H1 (cell line): ENCODE results near the gene TMEM236. TPM values are rescaled to one million over a fixed set of nuclear protein-coding genes. Genes with fewer than 3 reads are reported as not detected.

Source experiments
- CTCF ChIA-PET: fragments of 300-600 bp; sonication (Branson Sonifier 250); formaldehyde crosslinking; loops from one replicate; lab custom pipeline; 2021; ENCODE audit not compliant: partially characterized antibody; lab: Charles Lee
- POLR2A ChIA-PET: fragments of 300-600 bp; sonication (Branson Sonifier 250); formaldehyde crosslinking; loops from one replicate; lab custom pipeline; 2021; ENCODE audit warnings: inconsistent platforms; ENCODE audit not compliant: partially characterized antibody; lab: Charles Lee
- DNase-seq, 2 experiments: peaks; one replicate each; pipeline versions ENCODE4 v3.0.0 to v3.0.0-alpha.2; 2010 to 2022; ENCODE audit warnings: low spot score in 2 of 2, low read depth in 1 of 2, mixed read lengths in 1 of 2
- FAIRE-seq: peaks from 2 replicates; lab custom pipeline; 2011; peaks lifted over from hg19 to GRCh38; lab: Jason Lieb, UNC
- H2AFZ ChIP-seq: 2 replicates; pipeline ENCODE4 v1.8.1; 2012; ENCODE audit warnings: low read length, inconsistent platforms
- H2AK5ac ChIP-seq: 2 replicates; pipeline ENCODE4 v1.6.1; 2013; ENCODE audit warnings: low read depth, low read length
- H2BK120ac ChIP-seq: replicated peaks from 2 replicates; pipeline ENCODE3; 2013; ENCODE audit warnings: low read depth, low read length, inconsistent platforms
- H2BK12ac ChIP-seq: 2 replicates; pipeline ENCODE4 v1.6.1; 2013; ENCODE audit warnings: low read depth, low read length
- H2BK15ac ChIP-seq: 2 replicates; pipeline ENCODE4 v1.6.1; 2013; ENCODE audit warnings: low read length
- H2BK20ac ChIP-seq: 2 replicates; pipeline ENCODE4 v1.6.1; 2013; ENCODE audit warnings: low read length
- H2BK5ac ChIP-seq: 2 replicates; pipeline ENCODE4 v1.6.1; 2013; ENCODE audit warnings: low read depth, low read length
- H3K14ac ChIP-seq: 2 replicates; pipeline ENCODE4 v1.6.1; 2013; ENCODE audit warnings: inconsistent platforms; ENCODE audit not compliant: insufficient read length
- H3K18ac ChIP-seq: 2 replicates; pipeline ENCODE4 v1.6.1; 2013; ENCODE audit warnings: low read length; ENCODE audit errors: extremely low read depth
- H3K23ac ChIP-seq: 2 replicates; pipeline ENCODE4 v1.6.1; 2013; ENCODE audit warnings: inconsistent platforms; ENCODE audit not compliant: insufficient read length
- H3K23me2 ChIP-seq: 2 replicates; pipeline ENCODE4 v1.6.1; 2013; ENCODE audit warnings: low read depth, low read length
- H3K27ac ChIP-seq: 2 replicates; pipeline ENCODE4 v1.6.1; 2011; ENCODE audit warnings: low read depth, low read length, inconsistent platforms
- H3K27me3 ChIP-seq, 4 experiments: replicated peaks in 1 of 4; 1 replicate in 1 of 4; 2 replicates in 3 of 4; pipeline versions ENCODE4 v1.6.1 to v1.8.1; 2011 to 2013; ENCODE audit warnings: low read length in 3 of 4, mild to moderate bottlenecking in 3 of 4, inconsistent platforms in 2 of 4, mixed read lengths in 2 of 4, moderate library complexity in 1 of 4; ENCODE audit not compliant: control insufficient read depth in 3 of 4, insufficient read depth in 3 of 4; ENCODE audit errors: extremely low read depth in 1 of 4
- H3K36me3 ChIP-seq, 4 experiments: 2 replicates each; pipeline versions ENCODE4 v1.6.1 to v1.8.1; 2011 to 2013; ENCODE audit warnings: mild to moderate bottlenecking in 4 of 4, low read length in 3 of 4, moderate library complexity in 2 of 4, control low read depth in 1 of 4, inconsistent platforms in 1 of 4; ENCODE audit not compliant: insufficient read depth in 4 of 4, control insufficient read depth in 2 of 4
- H3K4ac ChIP-seq: replicated peaks from 2 replicates; pipeline ENCODE3; 2013; ENCODE audit warnings: low read length, low read depth, mixed read lengths, inconsistent platforms; ENCODE audit not compliant: insufficient read length
- H3K4me1 ChIP-seq, 4 experiments: replicated peaks in 1 of 4; 1 replicate in 1 of 4; 2 replicates in 3 of 4; pipeline versions ENCODE4 v1.6.1 to v1.8.1; 2011 to 2013; ENCODE audit warnings: low read length in 3 of 4, inconsistent platforms in 2 of 4, mixed read lengths in 1 of 4; ENCODE audit not compliant: insufficient read depth in 4 of 4, control insufficient read depth in 3 of 4
- H3K4me2 ChIP-seq, 2 experiments: 2 replicates each; pipeline versions ENCODE4 v1.6.1 to v1.8.1; 2011 to 2013; ENCODE audit warnings: low read depth in 2 of 2, low read length in 2 of 2, control low read depth in 1 of 2, inconsistent platforms in 1 of 2, mild to moderate bottlenecking in 1 of 2; ENCODE audit not compliant: insufficient read depth in 1 of 2
- H3K4me3 ChIP-seq, 4 experiments: fragments of 200-600, 300-600 bp in 1 of 4; sonication (generic), shearing (Covaris generic), sonication (Bioruptor Twin) in 1 of 4; 2 replicates each; pipeline versions ENCODE4 v1.5.1 to v1.8.1; 2011 to 2016; ENCODE audit warnings: low read length in 4 of 4, low read depth in 3 of 4, control low read depth in 2 of 4, inconsistent platforms in 2 of 4, mild to moderate bottlenecking in 2 of 4, mixed read lengths in 1 of 4, moderate library complexity in 1 of 4; ENCODE audit not compliant: insufficient read depth in 2 of 4; ENCODE audit errors: extremely low read depth in 1 of 4
- H3K56ac ChIP-seq: replicated peaks from 2 replicates; pipeline ENCODE3; 2013; ENCODE audit warnings: low read depth, mild to moderate bottlenecking, mixed read lengths, low read length, inconsistent platforms; ENCODE audit not compliant: insufficient read length
- H3K79me1 ChIP-seq: 2 replicates; pipeline ENCODE4 v1.6.1; 2013; ENCODE audit warnings: low read depth, low read length, control low read depth
- H3K79me2 ChIP-seq, 2 experiments: 2 replicates each; pipeline versions ENCODE4 v1.6.1 to v1.8.1; 2012 to 2013; ENCODE audit warnings: low read length in 2 of 2, mild to moderate bottlenecking in 2 of 2, inconsistent platforms in 1 of 2; ENCODE audit not compliant: insufficient read depth in 2 of 2, control insufficient read depth in 1 of 2
- H3K9ac ChIP-seq, 4 experiments: replicated peaks in 1 of 4; 1 replicate in 1 of 4; 2 replicates in 3 of 4; pipeline versions ENCODE4 v1.6.1 to v1.8.1; 2011 to 2013; ENCODE audit warnings: low read depth in 3 of 4, low read length in 3 of 4, control low read depth in 2 of 4, mild to moderate bottlenecking in 2 of 4, moderate library complexity in 2 of 4, inconsistent platforms in 1 of 4; ENCODE audit errors: extremely low read depth in 1 of 4
- H3K9me3 ChIP-seq, 2 experiments: 2 replicates each; pipeline versions ENCODE4 v1.6.1 to v1.8.1; 2012 to 2013; ENCODE audit warnings: mild to moderate bottlenecking in 2 of 2, moderate library complexity in 2 of 2, control low read depth in 1 of 2, inconsistent platforms in 1 of 2, low read depth in 1 of 2, low read length in 1 of 2, mixed read lengths in 1 of 2; ENCODE audit not compliant: insufficient read depth in 2 of 2
- H4K20me1 ChIP-seq, 2 experiments: replicated peaks in 1 of 2; 2 replicates each; pipeline versions ENCODE3 to v1.8.1; 2011 to 2013; ENCODE audit warnings: inconsistent platforms in 2 of 2, low read length in 2 of 2, mild to moderate bottlenecking in 1 of 2; ENCODE audit not compliant: insufficient read depth in 2 of 2, control insufficient read depth in 1 of 2
- H4K5ac ChIP-seq: 2 replicates; pipeline ENCODE4 v1.6.1; 2013; ENCODE audit warnings: low read length, low read depth, mixed read lengths, inconsistent platforms; ENCODE audit not compliant: insufficient read length
- H4K8ac ChIP-seq: 2 replicates; pipeline ENCODE4 v1.8.0; 2013; ENCODE audit warnings: mild to moderate bottlenecking, moderate library complexity, low read length, inconsistent platforms; ENCODE audit not compliant: insufficient read depth; ENCODE audit errors: extremely low read depth
- H4K91ac ChIP-seq: replicated peaks from 2 replicates; pipeline ENCODE3; 2013; ENCODE audit warnings: low read length, mixed read lengths, inconsistent platforms; ENCODE audit not compliant: insufficient read length
- ASH2L ChIP-seq: fragments of 200-600, 300-600 bp; sonication (generic); IDR thresholded peaks from one replicate; pipeline ENCODE4 v1.7.1; 2017; ENCODE audit warnings: low read length
- CEBPB ChIP-seq: IDR thresholded peaks from 2 replicates; pipeline ENCODE4 v1.6.1; 2012; ENCODE audit warnings: low read depth, low read length
- POU5F1 ChIP-seq: IDR thresholded peaks from 2 replicates; pipeline ENCODE4 v1.6.1; 2011; ENCODE audit warnings: low read depth, mild to moderate bottlenecking, low read length, moderate library complexity
- ZNF274 ChIP-seq: IDR thresholded peaks from 2 replicates; pipeline ENCODE4 v1.7.0; 2012; ENCODE audit warnings: low read length, borderline replicate concordance; ENCODE audit errors: extremely low read depth
- polyA plus RNA-seq, 7 experiments: library from polyadenylated mRNA; depleted of rRNA in 3 of 7; stranded (reverse) in 5 of 7; unstranded in 2 of 7; fragments of >200 nt in 5 of 7; fragments of 200-250 nt in 2 of 7; gene quantifications; 1 replicate in 5 of 7; 2 replicates in 1 of 7; 4 replicates in 1 of 7; pipeline versions ENCODE4 v1.2.1 to v1.2.3, GENCODE V29; 2011 to 2013; ENCODE audit warnings: missing spikeins in 2 of 7, mixed read lengths in 2 of 7
- total RNA-seq: library from RNA; stranded (reverse); fragmentation: NEBNext Ultra II Directional; extraction: Animal tissue kit (Norgen Biotek cat#: 25700); gene quantifications from 2 replicates; pipeline ENCODE4 v1.2.1, GENCODE V29; 2021

The TMEM236 gene
- total and polyA plus RNA-seq, 2 of the 8 experiments (the other 6 are each of a cell fraction or from before 2014, with no cell fraction given), result 0.02 to 0.07 TPM

DNA sequence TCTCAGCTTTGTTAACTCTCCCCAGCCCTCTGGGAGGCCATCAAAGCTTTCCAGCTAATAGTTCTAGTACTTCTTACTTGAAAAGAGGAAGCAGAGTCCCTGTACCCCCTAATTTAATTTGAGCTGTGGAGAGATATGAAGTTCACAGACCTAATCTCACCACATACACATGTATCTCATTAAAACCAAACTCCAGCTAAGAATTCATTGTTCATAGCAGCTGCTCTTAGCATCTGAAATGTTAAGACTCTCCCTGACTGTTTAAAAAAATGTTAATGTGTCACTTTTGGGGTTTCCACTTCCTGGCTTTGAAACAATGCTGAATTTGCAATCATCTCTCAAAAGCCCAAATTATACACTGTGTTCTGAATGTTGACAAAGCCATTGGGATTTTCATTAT, 41.0 kb downstream of the TMEM236 start:
- Histone ChIP-seq H2AFZ (peak overlapping the region; percentile 39; the same call in 1 of the 2 replicates), H3K23me2 (no peaks in the 10 kb centered on the region), H2BK15ac (no peak overlapping the region), H3K14ac (no peak overlapping the region), H3K4me2 (no peak overlapping the region), H3K9ac (no peak overlapping the region), H4K8ac (no peak overlapping the region), H3K23ac (no peak overlapping the region), H3K9me3 (peaks cover 4% of the 10 kb centered on the region in 2 experiments; a peak in 2 of 4 replicates), H4K5ac (no peak overlapping the region), H3K4me1 (no peaks in the 10 kb centered on the region), H3K36me3 (no peaks in the 10 kb centered on the region), H3K27ac (no peak overlapping the region), H3K4ac (no peak overlapping the region), H3K4me3 (no peak overlapping the region), H2BK12ac (no peak overlapping the region), H4K91ac (no peak overlapping the region), H3K56ac (no peak overlapping the region), H2BK120ac (no peak overlapping the region), H3K27me3 (no peaks in the 10 kb centered on the region), H2AK5ac (no peak overlapping the region), H3K18ac (no peak overlapping the region), H3K79me2 (no peaks in the 10 kb centered on the region), H2BK5ac (no peak overlapping the region), H4K20me1 (no peaks in the 10 kb centered on the region), H2BK20ac (no peak overlapping the region), H3K79me1 (no peaks in the 10 kb centered on the region)
- FAIRE-seq (no peak), DNase-seq (no peak)
- POLR2A ChIA-PET, result no interaction called here
- CTCF ChIA-PET, result interaction anchor here (0.9 to 3.9 kb wide), 3 partner anchors 8 to 56 kb away, joined by 3 to 18 read pairs (median 3); no protein-coding TSS in a partner anchor
- TF ChIP-seq CEBPB (no peak), POU5F1 (no peak), ASH2L (no peak), ZNF274 (no peak)
